HepG2 (cell line): ENCODE data around the gene TREML1. TPM values are rescaled to one million over a fixed set of nuclear protein-coding genes. Genes with fewer than 3 reads are reported as not detected.

Experiments
- ATAC-seq: fragments of 200-7000 bp; cut with Tn5 transposase; 3 replicates; pipeline ENCODE4 v1.9.1; 2020; ENCODE audit warnings: mild to moderate bottlenecking, moderate library complexity
- BruUV-seq: library from RNA; stranded (reverse); fragments of 400-500 nt; replicated peaks from 2 replicates; lab custom pipeline; 2021; lab: Mats Ljungman, UMichigan
- CTCF ChIA-PET: fragments of 300-600 bp; formaldehyde crosslinking; extraction: SDS; loops from one replicate; lab custom pipeline; 2021; ENCODE audit warnings: low total read pairs, inconsistent platforms, low intra/inter-chr PET ratio; lab: Yijun Ruan, JAX
- POLR2A ChIA-PET: fragments of 350-600 bp; sonication (Branson Sonifier 250); formaldehyde crosslinking; loops from one replicate; lab custom pipeline; 2020; ENCODE audit warnings: antibody characterized with exemption, inconsistent platforms; lab: Yijun Ruan, JAX
- DNase-seq: peaks from one replicate; pipeline ENCODE4 v3.0.0-alpha.2; 2015; ENCODE audit warnings: low spot score
- FAIRE-seq: peaks from 3 replicates; lab custom pipeline; 2011; peaks lifted over from hg19 to GRCh38; lab: Jason Lieb, UNC
- H2AFZ ChIP-seq: one replicate; pipeline ENCODE4 v1.6.1; 2011; ENCODE audit warnings: low read length, inconsistent platforms
- H3K27ac ChIP-seq: fragments of 300-600 bp; 3 replicates; pipeline ENCODE4 v1.8.0; 2011; ENCODE audit warnings: mixed run types, mild to moderate bottlenecking, mixed read lengths, low read length, inconsistent platforms; ENCODE audit not compliant: insufficient read depth; ENCODE audit errors: extremely low read length
- H3K27me3 ChIP-seq, 2 experiments: fragments of 200-600 bp in 1 of 2; 2 replicates in 1 of 2; 3 replicates in 1 of 2; pipeline versions ENCODE4 v1.6.0 to v1.8.0; 2011; ENCODE audit warnings: low read length in 2 of 2, mild to moderate bottlenecking in 2 of 2, moderate library complexity in 2 of 2, inconsistent platforms in 1 of 2; ENCODE audit not compliant: insufficient read depth in 2 of 2, control insufficient read depth in 1 of 2
- H3K36me3 ChIP-seq, 2 experiments: fragments of 200-600 bp in 1 of 2; replicated peaks in 1 of 2; 2 replicates in 1 of 2; 3 replicates in 1 of 2; pipeline versions ENCODE4 v1.5.1 to v1.8.0; 2011; ENCODE audit warnings: low read length in 2 of 2, inconsistent platforms in 1 of 2; ENCODE audit not compliant: insufficient read depth in 2 of 2, control insufficient read depth in 1 of 2
- H3K4me1 ChIP-seq: 2 replicates; pipeline ENCODE4 v1.5.1; 2012; ENCODE audit warnings: low read length, inconsistent platforms; ENCODE audit not compliant: insufficient read depth
- H3K4me2 ChIP-seq: 2 replicates; pipeline ENCODE4 v1.6.0; 2011; ENCODE audit warnings: low read depth, low read length, inconsistent platforms
- H3K4me3 ChIP-seq, 3 experiments: fragments of 200-600 bp in 1 of 3; sonication (generic), shearing (Covaris generic) in 1 of 3; replicated peaks in 1 of 3; 2 replicates each; pipeline ENCODE4 v1.5.1; 2011 to 2016; ENCODE audit warnings: low read length in 3 of 3, inconsistent platforms in 2 of 3, low read depth in 2 of 3, mild to moderate bottlenecking in 2 of 3, control low read depth in 1 of 3, mixed read lengths in 1 of 3; ENCODE audit not compliant: insufficient read depth in 1 of 3
- H3K79me2 ChIP-seq: one replicate; pipeline ENCODE4 v1.6.1; 2011; ENCODE audit warnings: low read length, inconsistent platforms; ENCODE audit not compliant: insufficient read depth
- H3K9ac ChIP-seq: 2 replicates; pipeline ENCODE4 v1.6.0; 2011; ENCODE audit warnings: mild to moderate bottlenecking, low read depth, low read length, inconsistent platforms; ENCODE audit not compliant: insufficient read depth
- H3K9me3 ChIP-seq: 2 replicates; pipeline ENCODE4 v1.5.1; 2012; ENCODE audit warnings: mild to moderate bottlenecking, low read length
- H4K20me1 ChIP-seq: 2 replicates; pipeline ENCODE4 v1.6.0; 2011; ENCODE audit warnings: inconsistent platforms, mild to moderate bottlenecking, low read length, moderate library complexity; ENCODE audit not compliant: insufficient read depth
- ASH2L ChIP-seq: fragments of 300-600, 200-600 bp; sonication (generic); IDR thresholded peaks from 2 replicates; pipeline ENCODE4 v1.7.0; 2017; ENCODE audit warnings: low read depth, mild to moderate bottlenecking, moderate library complexity, mixed read lengths, low read length; ENCODE audit not compliant: insufficient read length
- CREM ChIP-seq, 2 experiments: sonication (generic) in 1 of 2; formaldehyde crosslinking in 1 of 2; IDR thresholded peaks; 2 replicates each; pipeline versions ENCODE4 v1.4.0 to v1.6.1; 2016 to 2020; ENCODE audit warnings: antibody characterized with exemption in 1 of 2, mild to moderate bottlenecking in 1 of 2, missing genetic modification reagents in 1 of 2
- EHMT2 ChIP-seq: fragments of 200-600 bp; sonication (generic); IDR thresholded peaks from 2 replicates; pipeline ENCODE4 v1.7.0; 2017; ENCODE audit warnings: antibody characterized with exemption, low read depth, low read length, borderline replicate concordance
- ELF3 ChIP-seq: IDR thresholded peaks from 2 replicates; pipeline ENCODE4 v1.6.1; 2016; ENCODE audit warnings: missing genetic modification reagents, missing compliant biosample characterization
- FOXA3 ChIP-seq: IDR thresholded peaks from 2 replicates; pipeline ENCODE4 v1.6.1; 2016; ENCODE audit warnings: missing genetic modification reagents, missing compliant biosample characterization
- GFI1 ChIP-seq: sonication (generic); formaldehyde crosslinking; IDR thresholded peaks from 2 replicates; pipeline ENCODE4 v1.5.0; 2020; ENCODE audit warnings: missing genetic modification reagents, mild to moderate bottlenecking, borderline replicate concordance
- LCORL ChIP-seq, 2 experiments: fragments of 450-650 bp in 1 of 2; sonication (generic) in 1 of 2; formaldehyde crosslinking in 1 of 2; IDR thresholded peaks; 2 replicates each; pipeline versions ENCODE4 v1.5.0 to v1.6.1; 2017 to 2020; ENCODE audit warnings: antibody characterized with exemption in 1 of 2, missing genetic modification reagents in 1 of 2
- NCOR1 ChIP-seq: fragments of 200-600 bp; sonication (generic); IDR thresholded peaks from 2 replicates; pipeline ENCODE4 v1.7.0; 2017; ENCODE audit warnings: antibody characterized with exemption, low read length, borderline replicate concordance
- PAXIP1 ChIP-seq: sonication (generic); formaldehyde crosslinking; conservative IDR thresholded peaks from 2 replicates; pipeline ENCODE4 v1.4.0; 2020; ENCODE audit warnings: mild to moderate bottlenecking, missing genetic modification reagents, moderate library complexity
- PHF21A ChIP-seq: sonication (generic); formaldehyde crosslinking; IDR thresholded peaks from 2 replicates; pipeline ENCODE4 v1.5.0; 2020; ENCODE audit warnings: mild to moderate bottlenecking, missing genetic modification reagents
- TRIM22 ChIP-seq: fragments of 450-650 bp; IDR thresholded peaks from 2 replicates; pipeline ENCODE4 v1.6.1; 2017
- ZNF12 ChIP-seq: sonication (generic); formaldehyde crosslinking; IDR thresholded peaks from 2 replicates; pipeline ENCODE4 v1.5.0; 2020; ENCODE audit warnings: missing genetic modification reagents
- ZNF556 ChIP-seq: sonication (generic); formaldehyde crosslinking; IDR thresholded peaks from 2 replicates; pipeline ENCODE4 v1.4.0; 2020; ENCODE audit warnings: mild to moderate bottlenecking, missing genetic modification reagents, borderline replicate concordance
- WGBS: methylation state at CpG from one replicate; pipeline ENCODE4 v1.1.6; 2017; ENCODE audit warnings: low lambda C conversion rate; 5-methylcytosine and 5-hydroxymethylcytosine counted together
- in situ Hi-C: cut with HindIII; loops from 2 replicates; pipeline ENCODE4 v1.10.0; 2017; ENCODE audit warnings: low pct_unique_long_range_greater_than_20kb; ENCODE audit not compliant: extremely low pct_ligation_motif_present
- intact Hi-C: fragments of 100-400 bp; cut with micrococcal nuclease; formaldehyde crosslinking; loops from one replicate; pipeline ENCODE4 v1.10.0; 2022; ENCODE audit not compliant: unreplicated experiment
- polyA plus RNA-seq, 8 experiments: library from polyadenylated mRNA; depleted of rRNA in 3 of 8; stranded (reverse) in 7 of 8; unstranded in 1 of 8; fragments of >200 nt; fragmentation: Illumina TruSeq in 4 of 8; extraction: Trizol in 4 of 8; gene quantifications; 2 replicates each; pipeline versions ENCODE4 v1.2.1 to v1.2.3, GENCODE V29; 2011 to 2016; ENCODE audit warnings: low read depth in 4 of 8, missing spikeins in 1 of 8, mixed read lengths in 1 of 8; ENCODE audit not compliant: insufficient read depth in 1 of 8
- total RNA-seq, 5 experiments: library from RNA; depleted of rRNA; stranded (reverse); fragments of >200 nt; fragmentation: Illumina TruSeq; extraction: Trizol; gene quantifications; 2 replicates each; pipeline ENCODE4 v1.2.3, GENCODE V29; 2016; ENCODE audit warnings: low read depth in 1 of 5
- TF ChIP-seq, protein P1 (sequence below): sonication (generic); formaldehyde crosslinking; IDR thresholded peaks from 2 replicates; pipeline ENCODE4 v1.5.0; 2020; ENCODE audit warnings: mild to moderate bottlenecking, missing genetic modification reagents, borderline replicate concordance
- TF ChIP-seq, protein P2 (sequence below): sonication (generic); formaldehyde crosslinking; IDR thresholded peaks from 2 replicates; pipeline ENCODE4 v1.5.0; 2020; ENCODE audit warnings: missing genetic modification reagents

TREML1 gene
- total and polyA plus RNA-seq, 2 of the 13 experiments (the other 11 are each of a cell fraction or from before 2014, with no cell fraction given), result not detected

- Histone ChIP-seq H3K27me3 (peaks cover 1 to 18% of the 10 kb centered on the region in 2 experiments; a peak in 1 of 5 replicates), H3K36me3 (no peaks in the 10 kb centered on the region), H2AFZ (no peak overlapping the region), H3K4me3 (no peak overlapping the region), H3K27ac (peak overlapping the region; percentile 0), H3K9ac (no peak overlapping the region), H4K20me1 (no peaks in the 10 kb centered on the region), H3K9me3 (no peaks in the 10 kb centered on the region), H3K79me2 (no peaks in the 10 kb centered on the region), H3K4me1 (peaks cover 25% of the 10 kb centered on the region), H3K4me2 (peak overlapping the region; percentile 30)
- in situ Hi-C loops (no loop called here), intact Hi-C loops (no loop called here)
- no TSS peak for BruUV-seq
- FAIRE-seq (peak; percentile 76), DNase-seq (peak; percentile 86), ATAC-seq (peak; percentile 82)
- 11% methylated on average over 7 of the region's 7 CpGs for WGBS
- ChIA-PET CTCF (no interaction called here), POLR2A (no interaction called here)
- TF ChIP-seq PAXIP1 (CRISPR knock-in tag) (peak; percentile 59), ZNF12 (CRISPR knock-in tag) (peak; percentile 90), ZNF556 (CRISPR knock-in tag) (peak; percentile 20; the same call in 1 of the 2 replicates), NCOR1 (peak; percentile 79; the same call in 1 of the 2 replicates), LCORL (IDR thresholded peaks at IDR 0.05) (0 out of 2 replicates have a peak, but pooled peaks have one; percentile 19), LCORL (CRISPR knock-in tag; IDR thresholded peaks at IDR 0.05) (no peak), ELF3 (CRISPR knock-in tag) (no peak), ASH2L (peak; percentile 42), TRIM22 (no peak), EHMT2 (0 out of 2 replicates have a peak, but pooled peaks have one; percentile 44), GFI1 (CRISPR knock-in tag) (peak; percentile 56), PHF21A (CRISPR knock-in tag) (peak; percentile 40; the same call in 1 of the 2 replicates), FOXA3 (CRISPR knock-in tag) (0 out of 2 replicates have a peak, but pooled peaks have one; percentile 12), CREM (IDR thresholded peaks at IDR 0.05) (peak; percentile 46; the same call in 1 of the 2 replicates), CREM (CRISPR knock-in tag; IDR thresholded peaks at IDR 0.05) (no peak)
- TF ChIP-seq, protein P1, sequence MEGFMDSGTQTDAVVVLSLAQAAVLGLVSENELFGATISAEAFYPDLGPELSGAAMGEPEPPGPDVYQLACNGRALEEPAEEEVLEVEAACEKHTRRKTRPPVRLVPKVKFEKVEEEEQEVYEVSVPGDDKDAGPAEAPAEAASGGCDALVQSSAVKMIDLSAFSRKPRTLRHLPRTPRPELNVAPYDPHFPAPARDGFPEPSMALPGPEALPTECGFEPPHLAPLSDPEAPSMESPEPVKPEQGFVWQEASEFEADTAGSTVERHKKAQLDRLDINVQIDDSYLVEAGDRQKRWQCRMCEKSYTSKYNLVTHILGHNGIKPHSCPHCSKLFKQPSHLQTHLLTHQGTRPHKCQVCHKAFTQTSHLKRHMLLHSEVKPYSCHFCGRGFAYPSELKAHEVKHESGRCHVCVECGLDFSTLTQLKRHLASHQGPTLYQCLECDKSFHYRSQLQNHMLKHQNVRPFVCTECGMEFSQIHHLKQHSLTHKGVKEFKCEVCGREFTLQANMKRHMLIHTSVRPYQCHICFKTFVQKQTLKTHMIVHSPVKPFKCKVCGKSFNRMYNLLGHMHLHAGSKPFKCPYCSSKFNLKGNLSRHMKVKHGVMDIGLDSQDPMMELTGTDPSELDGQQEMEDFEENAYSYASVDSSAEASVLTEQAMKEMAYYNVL (CRISPR knock-in tag), result peak; percentile 82; the same call in 1 of the 2 replicates
- TF ChIP-seq, protein P2, sequence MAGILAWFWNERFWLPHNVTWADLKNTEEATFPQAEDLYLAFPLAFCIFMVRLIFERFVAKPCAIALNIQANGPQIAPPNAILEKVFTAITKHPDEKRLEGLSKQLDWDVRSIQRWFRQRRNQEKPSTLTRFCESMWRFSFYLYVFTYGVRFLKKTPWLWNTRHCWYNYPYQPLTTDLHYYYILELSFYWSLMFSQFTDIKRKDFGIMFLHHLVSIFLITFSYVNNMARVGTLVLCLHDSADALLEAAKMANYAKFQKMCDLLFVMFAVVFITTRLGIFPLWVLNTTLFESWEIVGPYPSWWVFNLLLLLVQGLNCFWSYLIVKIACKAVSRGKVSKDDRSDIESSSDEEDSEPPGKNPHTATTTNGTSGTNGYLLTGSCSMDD, result no peak
Measured at GRCh38 chr6:41155132-41155805, 1.1 kb upstream of the TREML1 start.
